ENCODE measurements around the gene PPP1R10. TPM values are rescaled to one million over a fixed set of nuclear protein-coding genes. Genes with fewer than 3 reads are reported as not detected.
A peak's percentile ranks its signal among the peaks of the same experiment; 100 is the strongest.

The PPP1R10 gene
- total and polyA plus RNA-seq, 2 of the 13 experiments (the other 11 are each of a cell fraction or from before 2014, with no cell fraction given): 26.3 to 38.4 TPM

DNA sequence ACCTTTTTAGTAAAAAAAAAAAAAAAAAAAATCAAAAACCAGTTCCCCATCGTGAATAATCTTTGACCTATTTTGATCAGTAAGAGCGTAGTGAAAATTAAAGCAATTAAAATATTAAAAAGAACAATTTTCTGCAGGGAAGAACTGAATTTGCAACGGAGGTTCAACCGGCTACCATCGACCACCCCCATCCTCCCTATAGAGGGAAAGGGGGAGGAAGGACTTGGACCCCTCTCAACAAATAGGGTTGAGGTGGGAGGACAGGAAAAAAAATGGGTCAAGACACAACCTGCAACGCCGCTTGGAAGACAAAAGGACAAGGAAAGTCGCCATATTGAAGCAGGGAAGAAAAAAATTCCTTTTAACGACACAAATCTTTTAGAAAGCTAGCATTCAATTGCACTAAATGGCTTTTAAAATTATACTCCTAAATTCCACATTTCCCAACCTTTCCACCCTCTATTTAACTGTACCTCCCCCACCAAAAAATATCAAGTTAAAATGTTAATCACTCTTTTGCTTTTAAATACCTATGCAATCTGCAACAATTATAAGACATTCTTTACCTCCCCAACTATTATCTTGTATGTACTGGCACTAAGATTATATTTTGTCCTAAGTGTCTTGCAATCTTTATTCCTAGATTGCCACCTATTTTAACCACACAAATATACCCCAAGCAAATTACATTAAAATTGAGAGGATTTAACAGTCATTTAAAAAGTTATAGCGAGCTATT lies 1.7 kb downstream of the PPP1R10 start (continued):
- TF ChIP-seq, protein P1, sequence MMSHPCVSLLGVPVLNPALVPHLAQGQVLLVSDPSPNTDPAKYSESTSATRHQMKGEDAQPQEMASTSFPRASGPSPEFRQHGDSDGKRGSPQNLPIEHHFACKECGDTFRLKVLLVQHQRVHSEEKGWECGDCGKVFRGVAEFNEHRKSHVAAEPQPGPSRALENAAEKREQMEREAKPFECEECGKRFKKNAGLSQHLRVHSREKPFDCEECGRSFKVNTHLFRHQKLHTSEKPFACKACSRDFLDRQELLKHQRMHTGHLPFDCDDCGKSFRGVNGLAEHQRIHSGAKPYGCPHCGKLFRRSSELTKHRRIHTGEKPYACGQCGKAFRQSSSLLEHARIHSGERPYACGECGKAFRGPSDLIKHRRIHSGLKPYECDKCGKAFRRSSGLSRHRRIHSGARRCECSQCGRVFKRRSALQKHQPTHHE (CRISPR knock-in tag; IDR thresholded peaks at IDR 0.05; ENCODE audit: borderline replicate concordance): 0 out of 2 replicates have a peak, but pooled peaks have one; percentile 39
- 0 out of 2 replicates have a peak, but pooled peaks have one; percentile 13 for TF ChIP-seq SNAPC4 (CRISPR knock-in tag; IDR thresholded peaks at IDR 0.05)
- peak; percentile 95 for TF ChIP-seq MBD4 (IDR thresholded peaks at IDR 0.05; ENCODE audit: borderline replicate concordance, low read length)
- TF ChIP-seq, protein P2, sequence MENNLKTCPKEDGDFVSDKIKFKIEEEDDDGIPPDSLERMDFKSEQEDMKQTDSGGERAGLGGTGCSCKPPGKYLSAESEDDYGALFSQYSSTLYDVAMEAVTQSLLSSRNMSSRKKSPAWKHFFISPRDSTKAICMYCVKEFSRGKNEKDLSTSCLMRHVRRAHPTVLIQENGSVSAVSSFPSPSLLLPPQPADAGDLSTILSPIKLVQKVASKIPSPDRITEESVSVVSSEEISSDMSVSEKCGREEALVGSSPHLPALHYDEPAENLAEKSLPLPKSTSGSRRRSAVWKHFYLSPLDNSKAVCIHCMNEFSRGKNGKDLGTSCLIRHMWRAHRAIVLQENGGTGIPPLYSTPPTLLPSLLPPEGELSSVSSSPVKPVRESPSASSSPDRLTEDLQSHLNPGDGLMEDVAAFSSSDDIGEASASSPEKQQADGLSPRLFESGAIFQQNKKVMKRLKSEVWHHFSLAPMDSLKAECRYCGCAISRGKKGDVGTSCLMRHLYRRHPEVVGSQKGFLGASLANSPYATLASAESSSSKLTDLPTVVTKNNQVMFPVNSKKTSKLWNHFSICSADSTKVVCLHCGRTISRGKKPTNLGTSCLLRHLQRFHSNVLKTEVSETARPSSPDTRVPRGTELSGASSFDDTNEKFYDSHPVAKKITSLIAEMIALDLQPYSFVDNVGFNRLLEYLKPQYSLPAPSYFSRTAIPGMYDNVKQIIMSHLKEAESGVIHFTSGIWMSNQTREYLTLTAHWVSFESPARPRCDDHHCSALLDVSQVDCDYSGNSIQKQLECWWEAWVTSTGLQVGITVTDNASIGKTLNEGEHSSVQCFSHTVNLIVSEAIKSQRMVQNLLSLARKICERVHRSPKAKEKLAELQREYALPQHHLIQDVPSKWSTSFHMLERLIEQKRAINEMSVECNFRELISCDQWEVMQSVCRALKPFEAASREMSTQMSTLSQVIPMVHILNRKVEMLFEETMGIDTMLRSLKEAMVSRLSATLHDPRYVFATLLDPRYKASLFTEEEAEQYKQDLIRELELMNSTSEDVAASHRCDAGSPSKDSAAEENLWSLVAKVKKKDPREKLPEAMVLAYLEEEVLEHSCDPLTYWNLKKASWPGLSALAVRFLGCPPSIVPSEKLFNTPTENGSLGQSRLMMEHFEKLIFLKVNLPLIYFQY (CRISPR knock-in tag; IDR thresholded peaks at IDR 0.05; ENCODE audit: borderline replicate concordance): no peak
- peak; percentile 8; the same call in 1 of the 2 replicates for TF ChIP-seq NFIC (IDR thresholded peaks at IDR 0.05; ENCODE audit: low read length)
- TF ChIP-seq MED13 (CRISPR knock-in tag; IDR thresholded peaks at IDR 0.05): 0 out of 2 replicates have a peak, but pooled peaks have one; percentile 6
- peak; percentile 34; the same call in 1 of the 2 replicates for TF ChIP-seq TBX3 (IDR thresholded peaks at IDR 0.05; ENCODE audit: borderline replicate concordance)
- TF ChIP-seq ZNF570 (CRISPR knock-in tag; IDR thresholded peaks at IDR 0.05; ENCODE audit: borderline replicate concordance): 0 out of 2 replicates have a peak, but pooled peaks have one; percentile 67
- peak; percentile 50; the same call in 1 of the 2 replicates for TF ChIP-seq MAZ (IDR thresholded peaks at IDR 0.05; ENCODE audit: borderline replicate concordance, low read depth, low read length)
- peak; percentile 19; the same call in 1 of the 2 replicates for TF ChIP-seq MAZ (CRISPR knock-in tag; IDR thresholded peaks at IDR 0.05; ENCODE audit: low read depth)
- peak; percentile 3; the same call in 1 of the 2 replicates for TF ChIP-seq ZFX (CRISPR knock-in tag; IDR thresholded peaks at IDR 0.05; ENCODE audit: low read depth)
- TF ChIP-seq HNRNPH1 (optimal IDR thresholded peaks at IDR 0.05; ENCODE audit: low read depth, low read length): no peak
- TF ChIP-seq ZNF709 (CRISPR knock-in tag; IDR thresholded peaks at IDR 0.05): no peak
- TF ChIP-seq MLXIP (CRISPR knock-in tag; IDR thresholded peaks at IDR 0.05; ENCODE audit: borderline replicate concordance): peak; percentile 32; the same call in 1 of the 2 replicates
